ENCODE data around the gene STOML2.

- no peak for TF ChIP-seq CTCF (optimal IDR thresholded peaks at IDR 0.05 in 1 of 3, IDR thresholded peaks at IDR 0.05 in 1 of 3, conservative IDR thresholded peaks at IDR 0.05 in 1 of 3; ENCODE audit: extremely low read depth in 1 of 3, insufficient read depth in 2 of 3, low read length in 3 of 3)
- no peak for TF ChIP-seq EZH2 (IDR thresholded peaks at IDR 0.05; ENCODE audit: low read length)
Observed at GRCh38 chr9:35054871-35055644, 47.9 kb downstream of the STOML2 start.
